Measurements from ENCODE around the gene FOXA1. TPM values are rescaled to one million over a fixed set of nuclear protein-coding genes. Genes with fewer than 3 reads are reported as not detected.
A peak's percentile ranks its signal among the peaks of the same experiment; 100 is the strongest.

FOXA1 gene
- total RNA-seq, 1 experiment from 2014 or later = 3.7 TPM

DNA sequence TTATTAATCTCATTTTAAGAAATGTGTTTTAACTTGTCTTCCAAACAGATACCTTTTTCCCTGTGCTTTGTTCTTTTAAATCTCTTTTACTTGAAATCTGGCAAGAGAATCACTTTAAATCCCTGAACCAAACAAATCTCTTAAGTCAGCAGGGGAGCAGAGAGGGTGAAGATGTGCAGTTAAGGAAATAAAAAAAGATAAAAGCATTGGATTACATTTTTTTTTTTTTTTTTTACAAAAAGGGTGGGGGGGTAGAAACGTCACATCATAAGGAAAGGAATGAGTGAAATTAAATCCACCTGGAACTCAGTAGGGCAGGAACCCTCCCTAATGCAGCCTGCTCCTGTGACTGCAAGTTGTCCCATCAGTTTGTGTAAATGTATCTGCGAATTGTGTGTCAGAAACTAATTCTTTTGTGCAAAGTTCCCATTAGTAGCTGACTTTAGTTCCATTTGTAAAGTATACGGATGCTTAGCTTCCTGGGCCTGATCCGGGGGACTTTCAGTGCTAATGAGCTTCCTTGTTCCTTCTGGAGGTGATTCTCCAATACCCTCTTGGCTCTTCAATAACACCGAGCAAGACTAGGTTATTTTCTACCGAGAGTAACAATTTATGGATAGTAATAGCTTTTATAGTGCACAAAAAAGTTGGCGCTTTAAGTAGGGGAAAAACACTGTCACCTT, 1.9 kb upstream of the FOXA1 start:
- no peak for DNase-seq
- Histone ChIP-seq H3K27me3 (ENCODE audit: control insufficient read depth, insufficient read depth, low read length) (peaks cover 97% of the 10 kb centered on the region), H3K4me3 (ENCODE audit: insufficient read depth, low read depth, low read length) (no peak overlapping the region), H3K36me3 (replicated peaks; ENCODE audit: control insufficient read depth, insufficient read depth, low read length) (no peaks in the 10 kb centered on the region)

DNA sequence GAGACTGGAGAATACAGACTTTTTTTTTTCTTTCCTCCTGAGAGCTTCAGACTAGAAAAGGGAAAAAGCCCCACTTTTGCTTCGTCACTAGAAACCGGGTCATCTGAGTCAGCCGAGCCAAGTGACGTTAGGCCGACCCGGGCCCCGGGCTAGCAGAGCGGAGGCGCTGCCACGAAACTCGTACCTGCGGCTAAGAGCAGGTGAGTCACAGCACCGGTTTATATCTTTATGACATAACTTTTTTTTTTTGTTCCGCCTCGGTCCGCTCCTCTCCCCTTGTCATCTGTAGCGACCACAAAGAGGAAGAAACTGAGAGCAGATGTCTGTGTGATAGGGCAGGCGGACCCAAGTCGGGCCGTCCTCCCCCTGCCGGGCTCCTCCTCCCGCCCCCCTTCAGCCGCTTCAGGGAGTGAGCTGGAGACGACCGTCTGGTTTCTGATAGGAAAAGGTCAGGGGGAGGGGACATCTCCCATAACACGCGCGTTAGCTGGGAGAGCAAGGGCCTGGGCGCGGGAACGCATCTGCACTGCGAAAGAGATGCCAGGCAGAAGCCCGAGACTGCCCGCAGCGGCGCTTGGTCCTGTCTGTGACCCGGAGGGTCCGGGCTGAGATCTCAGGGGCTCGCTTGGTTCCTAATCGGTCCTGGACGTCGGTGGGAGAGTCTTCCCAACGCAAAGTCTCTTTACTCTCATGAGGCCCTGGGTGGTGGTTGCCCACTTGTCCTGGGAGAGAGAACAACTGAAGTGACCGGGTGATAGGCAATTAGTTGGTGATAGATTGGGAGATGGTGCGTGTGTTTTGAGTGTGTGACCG, 966 bp upstream of the FOXA1 start:
- DNase-seq = peak; percentile 90

DNA sequence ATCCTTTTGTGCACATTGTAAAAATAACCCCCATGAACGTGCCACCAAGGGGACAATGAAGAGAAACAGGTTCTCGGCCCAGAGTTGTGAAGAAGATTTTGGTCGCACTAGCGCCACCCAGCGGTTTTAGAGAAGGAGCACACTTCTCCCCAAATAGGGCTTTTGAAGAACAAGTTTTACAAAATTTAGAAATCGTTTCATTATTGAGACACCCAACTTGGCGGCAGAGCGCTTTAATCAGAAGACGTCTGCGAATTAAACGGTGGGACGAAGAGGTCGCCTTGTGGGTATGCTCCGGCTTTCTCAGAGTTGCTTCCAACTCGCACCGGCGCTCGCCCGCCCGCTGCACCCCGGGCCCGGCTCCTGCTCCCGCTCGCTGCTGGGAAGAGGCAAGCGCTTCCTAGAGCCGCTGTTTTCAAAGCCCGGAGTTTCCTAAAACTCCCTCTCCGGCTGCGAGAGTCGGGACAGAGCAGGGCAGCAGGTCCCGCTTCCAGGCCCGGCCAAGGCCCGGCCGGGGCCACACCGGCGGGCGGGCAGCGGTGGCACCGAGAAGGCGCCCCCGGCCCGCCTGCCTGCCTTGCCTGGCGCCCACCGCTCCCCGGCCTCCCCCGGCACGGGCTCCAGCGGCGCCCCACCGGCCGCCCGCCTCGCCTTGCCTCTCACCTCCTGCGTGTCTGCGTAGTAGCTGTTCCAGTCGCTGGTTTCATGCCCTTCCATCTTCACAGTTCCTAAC, 645 bp downstream of the FOXA1 start:
- Histone ChIP-seq H3K36me3 (replicated peaks; ENCODE audit: control insufficient read depth, insufficient read depth, low read length) (no peaks in the 10 kb centered on the region), H3K4me3 (ENCODE audit: insufficient read depth, low read depth, low read length) (peak overlapping the region; percentile 32), H3K27me3 (ENCODE audit: control insufficient read depth, insufficient read depth, low read length) (peaks cover 97% of the 10 kb centered on the region)
- DNase-seq = peak; percentile 86

More for the DNA sequence above, 966 bp upstream of the FOXA1 start:
- H3K4me3 ChIP-seq (ENCODE audit: insufficient read depth, low read depth, low read length) = peak overlapping the region; percentile 37
- peaks cover 97% of the 10 kb centered on the region for H3K27me3 ChIP-seq (ENCODE audit: control insufficient read depth, insufficient read depth, low read length)
- no peaks in the 10 kb centered on the region for H3K36me3 ChIP-seq (replicated peaks; ENCODE audit: control insufficient read depth, insufficient read depth, low read length)

DNA sequence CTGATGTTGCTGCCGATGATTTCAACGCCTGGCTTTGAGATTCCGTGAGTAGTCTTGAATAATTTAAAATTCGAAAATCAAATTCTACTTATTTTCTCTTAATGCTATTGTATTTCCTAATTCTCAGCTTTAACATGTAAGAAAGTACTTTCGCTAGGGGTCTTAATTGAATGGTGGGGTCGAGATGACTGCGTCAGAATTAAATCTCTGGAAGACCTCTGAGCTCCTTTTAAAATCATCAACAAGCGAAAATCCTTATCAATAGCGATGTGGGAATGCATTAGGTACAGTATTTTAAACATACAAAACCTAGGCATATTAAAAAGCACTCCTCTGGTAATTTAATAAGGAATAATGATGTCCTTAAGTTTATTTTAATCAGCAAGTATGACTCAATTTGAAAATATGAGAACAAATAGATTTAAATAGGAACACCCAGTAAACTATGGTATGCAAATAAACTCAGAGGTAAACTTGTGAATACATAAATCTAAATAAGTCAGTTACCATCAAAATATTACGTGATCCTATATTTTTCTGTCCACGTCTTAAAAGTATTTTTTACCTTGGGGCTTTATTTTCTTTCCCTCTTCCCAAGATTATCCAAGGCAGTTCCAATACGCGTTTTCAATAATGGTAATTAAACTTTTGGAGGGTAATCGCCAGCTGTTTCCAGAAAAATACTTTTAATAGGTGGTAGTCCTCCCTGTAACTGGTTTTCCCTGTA, 1.4 kb downstream of the FOXA1 start:
- peaks cover 97% of the 10 kb centered on the region for H3K27me3 ChIP-seq (ENCODE audit: control insufficient read depth, insufficient read depth, low read length)
- no peaks in the 10 kb centered on the region for H3K36me3 ChIP-seq (replicated peaks; ENCODE audit: control insufficient read depth, insufficient read depth, low read length)
- peak overlapping the region; percentile 6; the same call in 1 of the 2 replicates for H3K4me3 ChIP-seq (ENCODE audit: insufficient read depth, low read depth, low read length)
- no peak for DNase-seq

DNA sequence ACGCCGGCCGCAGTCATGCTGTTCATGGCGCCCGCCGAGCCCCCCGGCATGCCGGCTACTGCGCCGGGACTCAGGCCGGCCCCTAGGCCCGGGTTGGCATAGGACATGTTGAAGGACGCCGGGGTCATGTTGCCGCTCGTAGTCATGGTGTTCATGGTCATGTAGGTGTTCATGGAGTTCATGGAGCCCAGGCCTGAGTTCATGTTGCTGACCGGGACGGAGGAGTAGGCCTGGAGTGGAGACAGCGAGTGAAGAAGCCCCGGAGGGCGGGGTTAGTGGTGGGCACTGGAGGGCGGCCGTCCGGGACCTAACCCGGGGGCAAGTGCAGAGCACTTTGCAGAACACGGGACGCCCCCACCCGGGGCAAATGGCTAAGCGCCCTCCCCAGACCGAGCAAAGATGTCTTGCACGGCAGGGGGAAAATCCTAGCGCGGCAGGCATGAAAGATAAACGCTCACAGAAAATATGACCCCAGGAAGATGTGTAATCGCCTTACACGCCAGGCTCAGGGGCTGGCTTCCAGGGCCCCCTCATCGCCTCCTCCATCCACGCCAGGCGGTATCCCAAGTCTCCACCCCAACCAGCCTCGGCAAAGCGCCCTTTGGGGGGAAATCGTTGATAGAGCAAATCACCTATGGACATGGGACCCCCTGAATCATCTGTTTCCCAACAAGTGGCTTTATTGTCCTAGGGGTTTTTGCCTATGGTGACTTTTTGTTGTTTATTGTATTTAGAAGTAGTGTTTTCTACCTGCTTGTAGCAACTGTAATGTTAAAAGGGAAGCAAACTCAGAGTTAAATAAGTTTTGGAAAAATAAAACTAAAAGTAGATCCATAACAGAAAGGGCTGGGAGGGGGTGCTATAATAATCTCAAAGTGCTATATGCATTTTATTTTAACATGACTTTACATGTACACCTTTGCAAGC, 2.3 kb downstream of the FOXA1 start:
- peak; percentile 74 for DNase-seq
- Histone ChIP-seq H3K36me3 (replicated peaks; ENCODE audit: control insufficient read depth, insufficient read depth, low read length) (no peaks in the 10 kb centered on the region), H3K4me3 (ENCODE audit: insufficient read depth, low read depth, low read length) (peak overlapping the region; percentile 4)

DNA sequence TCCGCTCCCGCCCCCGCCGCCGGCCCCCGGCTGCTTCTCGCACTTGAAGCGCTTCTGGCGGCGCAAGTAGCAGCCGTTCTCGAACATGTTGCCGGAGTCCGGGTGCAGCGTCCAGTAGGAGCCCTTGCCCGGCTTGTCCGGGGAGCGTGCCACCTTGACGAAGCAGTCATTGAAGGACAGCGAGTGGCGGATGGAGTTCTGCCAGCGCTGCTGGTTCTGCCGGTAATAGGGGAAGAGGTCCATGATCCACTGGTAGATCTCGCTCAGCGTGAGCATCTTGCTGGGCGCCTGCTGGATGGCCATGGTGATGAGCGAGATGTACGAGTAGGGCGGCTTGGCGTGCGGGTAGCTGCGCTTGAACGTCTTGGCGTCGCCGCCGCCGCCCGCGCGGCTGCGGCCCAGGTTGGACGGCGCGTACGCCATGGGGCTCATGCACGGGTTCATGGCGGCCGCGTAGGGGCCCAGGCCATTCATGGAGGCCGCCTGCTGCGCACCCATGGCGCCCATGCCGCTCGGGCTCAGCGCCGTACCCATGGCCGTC, 3.0 kb downstream of the FOXA1 start:
- peaks cover 96% of the 10 kb centered on the region for H3K27me3 ChIP-seq (ENCODE audit: control insufficient read depth, insufficient read depth, low read length)
- peak; percentile 64 for DNase-seq
- H3K36me3 ChIP-seq (replicated peaks; ENCODE audit: control insufficient read depth, insufficient read depth, low read length) = no peaks in the 10 kb centered on the region
- peak overlapping the region; percentile 4 for H3K4me3 ChIP-seq (ENCODE audit: insufficient read depth, low read depth, low read length)

More for the DNA sequence above, 2.3 kb downstream of the FOXA1 start:
- peaks cover 97% of the 10 kb centered on the region for H3K27me3 ChIP-seq (ENCODE audit: control insufficient read depth, insufficient read depth, low read length)

DNA sequence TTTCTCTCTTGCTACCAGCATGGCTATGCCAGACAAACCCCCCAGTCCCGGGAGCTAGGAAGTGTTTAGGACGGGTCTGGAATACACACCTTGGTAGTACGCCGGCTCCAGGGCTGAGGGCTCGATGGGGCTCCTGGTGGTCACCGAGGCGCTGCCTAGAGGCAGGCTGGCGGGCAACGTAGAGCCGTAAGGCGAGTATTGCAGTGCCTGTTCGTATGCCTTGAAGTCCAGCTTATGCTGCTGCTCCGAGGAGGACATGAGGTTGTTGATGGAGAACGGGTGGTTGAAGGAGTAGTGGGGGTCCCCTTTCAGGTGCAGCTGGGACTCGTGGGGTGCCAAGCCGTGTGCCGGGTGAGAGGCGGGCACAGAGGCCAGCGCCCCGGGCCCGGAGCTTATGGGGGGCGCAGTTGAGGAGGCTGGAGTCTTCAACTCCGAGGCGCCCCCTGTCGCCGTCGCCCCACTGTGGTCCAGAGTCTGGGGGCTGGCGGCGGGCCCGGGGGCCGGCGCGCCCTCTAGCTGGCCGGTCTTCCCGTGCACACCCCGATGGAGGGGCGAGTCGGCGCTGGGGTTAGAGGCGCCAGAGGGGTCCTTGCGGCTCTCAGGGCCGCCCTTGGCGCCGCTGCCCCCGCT, 3.6 kb downstream of the FOXA1 start:
- peak; percentile 95 for DNase-seq
- Histone ChIP-seq H3K4me3 (ENCODE audit: insufficient read depth, low read depth, low read length) (peak overlapping the region; percentile 4), H3K27me3 (ENCODE audit: control insufficient read depth, insufficient read depth, low read length) (peaks cover 96% of the 10 kb centered on the region), H3K36me3 (replicated peaks; ENCODE audit: control insufficient read depth, insufficient read depth, low read length) (no peaks in the 10 kb centered on the region)

DNA sequence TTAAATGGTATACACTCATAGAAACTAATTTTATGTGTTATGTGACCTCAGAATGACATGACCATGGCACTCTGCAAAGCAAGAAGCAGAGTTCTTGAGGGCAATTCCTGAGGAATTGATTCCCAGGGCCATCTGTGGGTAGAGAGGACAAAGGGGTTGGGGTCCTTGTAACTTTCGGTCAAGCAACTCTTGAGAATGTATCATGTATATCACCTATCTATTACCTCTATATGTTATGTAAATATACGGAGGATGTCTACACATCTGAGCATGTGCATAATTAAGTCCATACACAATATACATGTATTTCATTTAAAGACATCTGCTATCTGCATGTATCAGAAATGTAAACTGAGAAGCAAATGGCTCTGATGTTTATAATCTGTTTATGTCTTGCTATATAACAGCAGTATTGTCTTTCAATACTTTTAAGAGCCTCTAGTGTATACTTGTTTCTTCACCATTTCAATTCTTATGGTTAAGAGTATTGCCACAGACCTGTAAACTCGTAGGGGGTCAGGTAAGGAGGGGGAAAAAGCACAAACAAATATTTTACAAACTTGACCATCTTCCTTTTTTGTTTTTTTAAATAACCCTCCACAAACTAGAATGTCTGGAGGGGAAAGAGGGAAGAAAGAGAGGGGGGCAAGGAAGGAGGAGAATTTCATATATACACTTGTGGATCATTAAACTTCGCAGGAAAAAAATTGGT, 4.5 kb downstream of the FOXA1 start:
- no peak overlapping the region for H3K4me3 ChIP-seq (ENCODE audit: insufficient read depth, low read depth, low read length)
- DNase-seq = no peak

DNA sequence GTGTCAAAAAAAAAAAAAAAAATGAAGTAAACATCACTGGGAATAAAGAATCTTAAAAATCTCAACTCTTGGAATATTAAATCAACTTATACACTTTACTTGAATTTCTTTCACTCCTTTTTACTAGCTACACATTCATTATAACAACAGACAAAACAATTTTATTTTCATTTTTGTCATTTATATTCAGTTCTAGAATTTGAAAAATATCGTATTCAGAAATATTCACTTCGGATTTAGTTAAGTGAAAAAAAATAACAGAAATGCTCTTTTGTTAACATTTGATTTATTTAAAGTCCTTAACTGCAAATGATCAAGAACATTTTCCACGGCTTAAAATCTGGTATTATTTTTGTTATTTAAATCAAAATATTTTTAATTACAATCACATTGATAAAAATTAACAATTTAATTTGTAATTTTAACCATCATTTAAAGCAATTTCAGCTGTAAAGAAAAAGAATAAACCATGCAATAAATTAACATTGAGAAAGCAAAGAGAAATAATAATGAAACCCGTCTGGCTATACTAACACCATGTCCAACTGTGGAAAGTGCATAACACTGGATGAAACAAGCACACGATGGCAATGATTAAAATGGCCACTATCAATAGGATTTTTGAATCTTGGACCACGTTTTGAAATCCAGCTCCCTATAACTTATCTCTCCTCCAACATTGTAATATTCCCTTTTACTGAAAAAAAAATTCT, 5.2 kb downstream of the FOXA1 start:
- H3K4me3 ChIP-seq (ENCODE audit: insufficient read depth, low read depth, low read length) = no peak overlapping the region
- H3K36me3 ChIP-seq (replicated peaks; ENCODE audit: control insufficient read depth, insufficient read depth, low read length) = no peaks in the 10 kb centered on the region
- H3K27me3 ChIP-seq (ENCODE audit: control insufficient read depth, insufficient read depth, low read length) = peaks cover 99% of the 10 kb centered on the region
- DNase-seq = no peak

More for the DNA sequence above, 4.5 kb downstream of the FOXA1 start:
- Histone ChIP-seq H3K36me3 (replicated peaks; ENCODE audit: control insufficient read depth, insufficient read depth, low read length) (no peaks in the 10 kb centered on the region), H3K27me3 (ENCODE audit: control insufficient read depth, insufficient read depth, low read length) (peaks cover 96% of the 10 kb centered on the region)

DNA sequence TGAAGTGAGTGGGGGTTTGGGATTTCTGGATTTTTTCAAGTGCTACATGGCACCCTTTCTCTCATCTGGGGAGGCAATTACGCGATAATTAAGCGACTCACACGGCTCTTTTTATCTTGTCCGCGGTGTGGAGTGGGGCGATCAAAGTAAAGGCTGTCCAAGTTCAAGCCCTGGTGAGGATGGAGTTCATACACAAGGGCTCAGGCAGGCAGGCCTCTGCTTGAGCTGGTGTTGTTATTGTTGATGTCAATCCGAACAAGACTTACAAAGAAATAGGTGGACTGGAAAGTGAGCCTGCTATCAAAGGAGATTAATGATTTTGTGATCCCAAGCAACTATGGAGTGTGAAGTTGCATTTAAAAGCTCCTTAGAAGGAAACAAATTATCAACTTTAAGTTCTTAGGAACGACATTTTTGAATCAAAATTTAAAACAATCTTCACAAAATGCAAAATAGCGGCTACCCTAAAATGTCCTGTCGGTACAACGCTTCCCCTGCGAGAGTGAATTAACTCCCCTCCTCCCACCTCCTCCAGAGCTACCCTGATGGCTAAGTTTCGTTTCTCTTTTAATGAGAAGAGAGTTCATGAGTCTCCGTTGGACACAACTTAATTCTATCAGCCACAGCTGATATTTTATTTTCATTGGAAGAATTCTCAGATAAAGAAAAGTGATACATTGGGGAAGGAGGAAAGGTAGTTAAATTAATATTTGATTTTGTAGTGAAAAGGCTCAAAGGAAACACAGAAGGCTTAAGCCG, 5.9 kb downstream of the FOXA1 start:
- no peak overlapping the region; the same call in 1 of the 2 replicates for H3K4me3 ChIP-seq (ENCODE audit: insufficient read depth, low read depth, low read length)
- no peak for DNase-seq
- H3K36me3 ChIP-seq (replicated peaks; ENCODE audit: control insufficient read depth, insufficient read depth, low read length) = no peaks in the 10 kb centered on the region
- H3K27me3 ChIP-seq (ENCODE audit: control insufficient read depth, insufficient read depth, low read length) = peaks cover 99% of the 10 kb centered on the region

DNA sequence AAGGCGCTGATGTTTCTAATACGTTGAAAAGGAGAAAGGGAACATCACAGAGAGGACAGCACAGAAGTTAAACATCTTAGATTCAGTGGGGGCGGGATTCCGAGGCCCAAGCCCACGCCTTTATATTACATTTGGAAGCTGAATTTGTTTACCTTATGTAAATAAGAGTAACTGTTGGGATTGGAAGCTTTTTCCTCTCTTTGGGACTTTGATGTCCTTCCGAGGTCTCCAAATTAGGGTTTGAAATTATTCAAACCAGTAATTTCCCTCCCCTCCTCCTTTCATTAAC, 6.4 kb downstream of the FOXA1 start:
- DNase-seq = no peak

More for the DNA sequence above, 6.4 kb downstream of the FOXA1 start:
- Histone ChIP-seq H3K27me3 (ENCODE audit: control insufficient read depth, insufficient read depth, low read length) (peaks cover 99% of the 10 kb centered on the region), H3K36me3 (replicated peaks; ENCODE audit: control insufficient read depth, insufficient read depth, low read length) (no peaks in the 10 kb centered on the region), H3K4me3 (ENCODE audit: insufficient read depth, low read depth, low read length) (peak overlapping the region; percentile 40)

Measured in H7 (cell line).